GM19238 (cell line): ENCODE results near the gene BMPR1A.
"Not testable (repeated sequence)": the region's sequence is repeated elsewhere in the genome, so short reads cannot be mapped to it uniquely, and the experiment has no call there.

Experiments used
- DNase-seq: peaks from one replicate; pipeline ENCODE4 v3.0.0; 2011; ENCODE audit warnings: low spot score; ENCODE audit not compliant: insufficient read length

Gene BMPR1A

DNA sequence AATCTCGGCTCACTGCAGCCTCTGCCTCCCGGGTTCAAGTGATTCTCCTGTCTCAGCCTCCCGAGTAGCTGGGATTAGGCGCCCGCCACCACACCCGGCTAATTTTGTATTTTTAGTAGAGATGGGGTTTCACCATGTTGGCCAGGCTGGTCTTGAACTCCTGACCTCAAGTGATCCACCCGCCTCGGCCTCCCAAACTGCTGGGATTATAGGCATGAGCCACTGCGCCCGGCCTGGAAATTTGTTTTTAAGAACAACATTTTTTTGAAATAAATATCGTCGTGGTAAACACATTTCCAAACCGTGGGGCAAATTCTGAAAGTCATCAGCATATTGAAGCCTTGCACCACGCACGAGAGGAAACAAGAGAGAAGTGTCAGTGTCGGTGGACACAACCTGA lies 183.7 kb downstream of the BMPR1A start:
- DNase-seq = not testable (repeated sequence)

DNA sequence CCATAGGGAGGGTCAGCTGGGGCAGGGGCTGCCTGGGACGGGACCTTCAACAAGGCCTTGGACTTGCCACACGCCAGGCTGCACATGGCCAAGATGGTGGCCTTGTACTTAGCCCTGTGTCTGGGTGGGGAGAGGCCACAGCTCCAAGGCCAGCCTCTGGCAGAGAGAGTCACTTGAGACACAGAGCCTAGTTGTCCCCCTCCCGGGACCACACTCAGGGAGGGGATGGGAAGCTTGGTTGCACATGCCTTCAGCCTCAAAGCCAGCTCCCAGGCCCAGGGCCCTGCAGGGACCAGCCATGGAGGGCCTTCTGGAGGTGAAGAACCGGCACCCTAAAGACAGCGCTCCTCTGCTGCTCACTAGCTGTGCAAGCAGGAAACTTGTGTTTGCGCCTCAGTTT lies 184.3 kb downstream of the BMPR1A start:
- DNase-seq = no peak

DNA sequence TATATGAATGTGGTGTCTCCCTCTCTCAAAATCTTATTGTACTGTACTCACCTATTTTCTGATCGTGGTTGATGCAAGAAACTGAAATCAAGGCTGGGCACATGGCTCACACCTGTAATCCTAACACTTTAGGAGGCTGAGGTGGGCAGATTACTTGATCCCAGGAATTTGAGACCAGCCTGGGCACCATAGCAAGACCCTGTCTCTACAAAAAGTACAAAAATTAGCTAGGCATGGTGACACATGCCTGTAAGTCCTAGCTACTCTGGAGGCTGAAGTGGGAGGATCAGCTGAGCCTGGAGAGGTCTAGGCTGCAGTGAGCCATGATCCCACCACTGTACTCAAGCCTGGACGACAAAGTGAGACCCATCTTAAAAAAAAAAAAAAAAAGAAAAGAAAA lies 185.0 kb downstream of the BMPR1A start:
- no peak for DNase-seq

DNA sequence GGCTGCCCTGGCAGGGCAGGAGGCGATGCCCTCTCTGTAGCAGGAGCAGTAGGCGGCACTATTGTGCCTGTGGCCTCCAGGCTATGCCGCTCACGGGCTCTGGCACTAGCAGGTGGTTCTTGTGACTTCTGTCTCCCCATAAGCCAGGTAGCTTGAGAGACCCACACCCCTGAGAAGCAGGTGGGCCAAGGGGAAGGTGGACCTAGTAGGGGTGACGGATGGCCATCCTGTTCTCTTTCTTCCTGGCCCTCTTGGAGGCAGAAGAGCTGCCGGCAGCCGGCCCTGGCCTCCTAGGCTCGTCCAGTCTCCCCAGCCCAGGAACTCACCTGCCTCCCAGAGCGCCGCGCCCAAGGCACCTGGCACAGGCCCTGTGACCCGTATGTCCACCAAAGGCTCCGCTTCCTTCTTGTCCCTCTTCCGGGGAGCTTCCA lies 185.6 kb downstream of the BMPR1A start:
- DNase-seq = no peak

DNA sequence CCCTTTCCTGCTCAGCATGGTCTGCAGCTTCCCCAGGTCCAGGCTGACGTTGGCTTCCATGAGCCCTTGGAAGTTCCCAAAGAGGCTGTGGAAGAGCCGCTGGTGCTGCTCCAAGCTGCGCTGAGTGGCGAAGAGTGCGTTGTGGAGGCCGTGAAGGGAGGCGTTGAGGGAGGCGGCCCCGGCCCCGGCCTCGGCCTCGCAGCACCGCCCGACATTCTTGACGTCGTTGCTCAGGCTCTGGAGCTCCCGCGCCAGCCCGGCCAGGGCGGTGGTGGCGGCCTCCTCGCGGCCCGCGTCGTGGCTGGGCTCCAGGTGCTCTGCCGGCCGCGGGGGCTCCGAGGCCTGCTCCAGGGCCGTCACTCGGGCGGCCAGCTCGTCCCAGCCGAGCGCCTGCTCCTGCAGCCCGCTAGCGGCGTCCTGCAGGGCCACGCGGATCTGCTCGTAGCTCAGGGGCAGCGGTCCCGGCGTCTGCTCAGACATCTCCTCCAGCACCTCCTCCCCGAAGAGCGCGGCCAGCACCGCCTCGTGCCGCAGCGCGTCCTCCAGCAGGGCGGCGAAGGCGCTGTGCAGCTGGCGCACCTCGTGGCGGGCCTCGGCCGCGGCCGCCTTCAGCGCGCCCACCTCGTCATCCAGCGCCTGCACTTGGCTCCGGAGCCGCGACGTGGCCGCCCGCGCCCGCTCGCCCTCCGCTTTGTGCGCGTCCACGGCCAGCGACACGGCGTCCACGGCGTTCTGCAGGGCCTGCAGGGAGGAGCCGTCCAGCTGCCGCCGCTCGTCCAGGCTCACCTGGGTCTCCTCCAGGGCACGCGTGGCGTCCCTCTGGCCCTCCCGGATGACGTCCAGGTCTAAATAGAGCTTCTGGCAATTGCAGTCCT lies 186.3 kb downstream of the BMPR1A start:
- no peak for DNase-seq

DNA sequence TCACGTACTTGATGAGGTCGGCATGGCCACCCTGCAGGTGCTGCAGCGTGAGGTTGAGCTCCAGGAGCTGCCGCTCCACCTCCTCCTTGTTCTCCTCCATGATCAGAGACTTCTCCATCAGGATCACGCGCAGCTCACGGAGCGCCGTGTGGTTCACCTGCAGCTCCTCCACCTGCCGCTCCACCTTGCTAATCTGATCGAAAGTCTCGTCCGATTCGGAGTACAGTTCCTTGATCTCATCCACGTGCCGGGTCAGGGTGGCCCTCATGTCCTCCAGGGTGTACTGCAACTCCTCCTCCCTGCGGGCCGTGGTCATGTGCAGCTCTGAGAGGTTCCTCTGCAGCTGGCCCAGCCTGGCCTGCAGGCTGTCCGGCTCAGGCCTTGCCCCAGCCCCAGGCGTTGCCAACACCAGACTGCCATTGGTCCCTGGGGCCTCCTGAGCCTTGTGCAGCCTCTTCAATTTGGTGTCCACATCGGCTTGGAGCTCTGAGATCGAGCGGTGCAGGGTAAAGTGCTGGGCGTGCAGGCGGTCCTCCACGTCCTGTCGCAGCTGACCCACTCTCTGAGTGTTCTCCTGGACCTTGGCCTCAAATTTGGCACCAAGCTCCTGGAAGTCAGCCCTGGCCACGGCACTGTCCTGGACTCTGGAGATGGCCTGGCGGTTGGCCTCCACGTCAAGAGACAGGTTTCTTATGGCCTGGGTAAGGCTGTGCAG lies 187.1 kb downstream of the BMPR1A start:
- DNase-seq = no peak

DNA sequence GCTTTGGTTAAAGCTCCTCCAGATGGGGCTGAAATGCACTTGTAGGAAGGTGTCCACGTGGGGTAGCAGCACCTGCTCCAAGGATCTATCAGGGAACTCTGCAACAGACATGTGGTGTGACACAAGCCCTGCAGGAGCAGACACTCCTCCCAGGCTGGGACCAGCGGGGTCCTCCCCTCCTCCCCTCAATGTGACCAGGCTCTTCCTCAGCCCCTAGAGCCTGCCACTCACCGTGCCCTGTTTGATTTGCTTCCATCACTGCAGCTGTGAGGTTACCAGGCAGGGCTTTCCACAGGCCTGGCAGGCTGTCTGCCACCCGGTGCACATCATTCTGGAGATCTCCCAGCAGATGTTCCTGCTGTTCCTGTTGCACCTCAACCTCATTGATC lies 187.6 kb downstream of the BMPR1A start:
- DNase-seq = no peak

DNA sequence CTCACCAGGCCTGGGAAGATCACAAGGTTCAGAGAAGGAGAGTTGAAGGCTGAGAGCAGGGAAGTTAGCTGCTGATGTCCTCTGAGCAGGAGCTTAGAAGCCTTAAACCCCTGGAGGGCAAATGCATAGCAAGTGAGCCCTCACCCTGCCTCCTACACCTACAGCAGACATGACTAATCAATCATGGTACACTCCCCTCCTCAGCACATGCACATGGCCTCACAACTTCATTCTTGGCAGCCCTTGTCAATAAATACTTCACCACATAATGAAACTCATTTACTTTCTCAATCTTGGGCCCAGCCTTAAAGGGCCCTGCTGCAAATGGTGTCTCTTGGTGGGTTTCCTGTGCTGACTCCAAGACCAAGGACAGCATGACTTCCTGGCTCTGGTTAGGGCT lies 188.1 kb downstream of the BMPR1A start:
- DNase-seq = no peak

DNA sequence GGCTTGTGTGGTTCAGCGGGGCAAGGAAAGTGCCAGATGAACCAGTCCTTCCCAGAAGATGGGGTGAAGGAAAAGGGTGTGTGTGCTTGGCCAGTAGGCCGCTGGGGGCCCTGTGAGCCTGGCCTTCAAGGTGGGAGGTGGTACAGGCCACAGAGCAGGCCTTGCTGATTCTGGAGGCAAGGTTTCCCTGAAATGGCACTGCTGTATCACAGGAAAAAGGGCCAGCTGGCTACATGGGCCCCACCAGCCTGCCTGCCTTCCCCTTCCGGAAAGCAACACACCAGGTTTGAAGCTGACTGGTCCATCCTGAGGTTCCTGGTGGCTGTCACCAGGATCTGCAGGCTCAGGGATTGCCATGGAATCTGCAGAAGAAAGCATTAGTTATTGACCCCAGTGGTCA lies 188.5 kb downstream of the BMPR1A start:
- DNase-seq = no peak

DNA sequence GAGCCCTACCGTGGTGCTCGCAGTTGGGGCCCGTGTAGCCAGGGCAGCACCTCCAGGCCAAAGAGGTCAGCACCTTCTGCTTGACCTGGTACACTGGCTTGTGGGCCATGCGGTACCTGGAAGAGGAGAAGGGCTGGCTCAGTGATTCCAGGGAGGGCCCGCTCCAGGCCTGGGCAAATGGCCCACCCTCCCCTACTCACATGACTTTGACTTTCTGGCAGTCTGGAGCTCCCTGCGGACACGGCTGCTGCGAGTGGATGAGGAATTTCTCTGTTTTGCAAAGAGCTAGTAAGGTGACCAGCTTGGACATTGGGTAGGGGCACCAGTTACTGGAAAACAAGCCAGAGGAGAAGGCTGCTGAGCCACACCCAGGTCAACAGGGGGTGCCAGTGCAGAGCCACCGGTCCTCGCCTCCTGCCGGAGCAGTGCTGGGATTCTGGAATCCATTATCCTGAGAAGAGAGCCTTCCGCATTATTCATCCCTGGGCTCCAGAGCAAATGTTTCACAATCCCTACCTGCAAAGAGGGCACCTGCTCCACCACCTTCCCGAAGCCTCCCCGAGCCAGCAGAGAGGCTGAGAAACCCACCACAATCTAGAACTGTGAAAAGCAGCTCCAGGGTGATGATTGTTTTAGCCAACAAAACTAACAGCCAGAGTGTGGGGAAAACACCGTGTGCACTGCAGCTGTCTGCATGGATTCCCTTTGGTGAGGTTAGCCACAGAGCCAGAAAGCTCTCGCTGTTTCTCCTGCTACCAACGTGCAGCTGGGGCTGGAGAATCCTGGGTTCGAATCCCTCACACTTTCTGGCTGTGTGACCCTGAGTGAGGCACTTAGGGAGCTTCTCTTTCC lies 189.2 kb downstream of the BMPR1A start:
- DNase-seq = no peak

DNA sequence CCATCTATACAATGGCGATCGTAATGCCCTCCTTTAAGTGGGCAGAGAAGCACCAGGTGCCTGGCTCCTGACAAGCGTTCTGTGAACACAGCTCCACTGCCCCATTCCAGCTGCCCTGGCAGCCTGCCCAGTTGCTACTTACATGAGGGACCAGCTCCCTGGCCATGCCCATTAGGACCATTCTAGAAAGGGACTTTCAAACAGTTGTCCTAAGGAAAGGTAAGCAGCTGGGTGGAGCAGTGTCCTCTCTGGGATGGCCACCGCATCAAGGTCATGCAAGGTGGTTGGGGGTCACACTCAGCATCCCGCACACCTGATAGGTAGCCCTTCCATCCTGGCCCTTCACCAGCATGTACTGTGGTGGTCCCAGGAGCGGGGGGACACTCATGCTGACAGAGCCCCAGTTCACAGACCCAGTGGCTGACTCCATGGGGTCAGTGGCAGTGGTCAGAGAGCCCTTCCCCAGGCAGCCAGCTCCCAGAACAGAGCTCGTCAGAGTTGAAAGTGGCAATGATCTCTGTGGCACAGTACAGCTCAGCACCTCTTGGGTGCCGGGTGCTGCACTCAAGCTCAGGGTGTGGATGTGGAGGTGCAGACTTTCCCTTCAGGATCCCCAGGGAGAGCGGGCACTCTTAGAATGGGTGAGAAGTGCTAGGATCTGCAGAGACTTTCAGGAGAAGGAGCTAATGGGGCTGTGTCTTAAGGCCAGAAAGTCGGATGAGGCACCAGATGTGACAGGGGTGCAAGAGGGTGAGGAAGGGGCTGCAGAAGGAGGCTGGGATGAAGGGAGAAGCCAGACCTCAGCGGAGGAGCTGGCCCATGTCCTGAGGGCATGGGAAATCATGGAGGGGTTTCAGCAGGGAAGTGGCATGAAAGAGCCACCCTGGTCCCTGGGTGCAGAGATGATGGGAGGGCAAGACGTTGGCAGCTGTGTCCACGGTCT lies 190.1 kb downstream of the BMPR1A start:
- no peak for DNase-seq

DNA sequence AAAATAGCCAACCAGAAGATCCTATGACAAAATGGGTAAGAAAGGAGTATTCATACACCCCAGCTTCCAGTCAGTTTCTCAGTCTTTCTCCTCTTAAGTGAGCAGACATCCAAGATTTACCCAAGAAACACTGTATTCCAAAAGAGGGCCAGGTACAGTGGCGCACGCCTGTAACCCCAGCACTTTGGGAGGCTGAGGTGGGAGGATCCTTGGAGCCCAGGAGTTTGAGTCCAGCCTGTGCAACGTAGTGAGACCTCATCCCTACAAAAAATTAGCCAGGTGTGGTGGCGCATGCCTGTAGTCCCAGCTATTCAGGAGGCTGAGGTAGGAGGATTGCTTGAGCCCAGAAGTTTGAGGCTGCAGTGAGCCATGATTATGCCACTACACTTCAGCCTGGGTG lies 191.4 kb downstream of the BMPR1A start:
- DNase-seq = not testable (repeated sequence)

DNA sequence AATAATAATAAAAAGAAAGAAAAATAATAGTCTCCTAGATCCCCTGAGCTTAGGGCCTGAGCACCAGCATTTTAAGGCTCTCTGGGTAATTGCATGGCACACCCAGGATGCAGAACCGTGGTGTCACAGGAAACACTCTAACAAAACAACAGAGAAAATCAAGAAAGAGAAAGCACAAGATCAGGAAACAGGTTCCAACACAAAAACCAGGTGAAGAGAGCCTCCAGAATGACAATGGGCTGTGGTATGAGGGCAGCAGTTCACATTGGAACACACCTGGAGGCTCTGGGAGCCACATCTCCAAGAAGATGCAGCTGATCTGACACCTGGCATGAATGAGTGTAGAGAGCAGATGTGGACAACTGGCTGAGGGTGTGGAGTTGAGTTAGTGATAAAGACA lies 193.9 kb downstream of the BMPR1A start:
- DNase-seq = no peak

DNA sequence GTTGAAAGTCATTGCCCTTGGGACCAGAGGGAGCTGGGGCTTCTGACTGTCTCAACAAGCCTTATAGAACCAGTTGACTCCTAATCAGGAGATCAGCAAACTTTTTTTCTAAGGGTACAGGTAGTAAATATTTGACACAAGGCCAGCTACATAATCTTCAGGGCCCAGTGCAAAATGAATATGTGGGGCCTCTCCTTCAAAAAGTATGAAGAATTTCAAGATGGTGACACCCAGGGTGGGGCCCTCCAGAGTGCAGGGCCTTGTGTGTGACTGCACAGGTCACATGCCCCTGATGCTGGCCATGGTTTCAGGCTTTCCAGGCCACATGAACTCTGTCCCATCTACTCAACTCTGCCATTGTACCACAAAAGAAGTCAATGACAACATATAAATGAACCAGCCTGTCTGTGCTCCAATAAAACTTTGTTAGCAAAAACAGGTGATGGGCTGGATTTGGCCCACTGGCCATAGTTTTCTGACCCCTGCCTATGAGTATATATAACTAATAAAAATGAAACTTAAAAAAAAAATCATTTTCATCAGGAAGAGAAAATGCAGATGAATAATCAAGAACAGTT lies 194.9 kb downstream of the BMPR1A start:
- no peak for DNase-seq

DNA sequence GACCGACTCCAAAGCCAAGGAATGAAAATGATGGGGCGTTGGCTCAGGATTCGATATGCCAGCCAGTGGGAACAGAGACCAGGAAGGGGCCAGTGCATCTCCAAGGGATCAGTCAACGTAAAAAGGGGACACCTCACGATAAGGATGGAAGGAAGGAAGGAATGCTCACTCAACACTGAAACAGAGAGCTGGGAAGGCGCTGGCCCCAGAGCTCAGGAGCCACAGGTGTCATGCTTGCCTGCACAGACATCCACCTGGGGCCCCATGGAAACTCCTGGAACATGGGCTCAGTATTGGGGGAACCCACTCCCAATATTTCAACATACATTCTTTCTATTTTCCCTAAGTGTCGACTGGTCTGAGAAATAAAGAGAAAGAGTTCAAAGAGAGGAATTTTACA lies 195.7 kb downstream of the BMPR1A start:
- DNase-seq = no peak

DNA sequence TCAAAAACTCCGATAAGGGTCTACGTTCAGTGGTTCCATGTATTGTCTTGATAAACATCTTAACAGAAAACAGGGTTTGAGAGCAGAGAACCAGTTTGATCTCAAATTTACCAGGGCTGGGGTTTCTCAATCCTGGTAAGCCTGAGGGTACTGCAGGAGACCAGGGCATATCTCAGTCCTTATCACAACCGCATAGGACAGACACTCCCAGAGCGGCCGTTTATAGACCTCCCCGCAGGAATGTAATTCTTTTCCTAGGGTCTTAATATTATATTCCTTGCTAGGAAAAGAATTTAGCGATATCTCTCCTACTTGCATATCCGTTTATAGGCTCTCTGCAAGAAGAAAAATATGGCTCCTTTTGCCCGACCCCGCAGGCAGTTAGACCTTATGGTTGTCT lies 196.3 kb downstream of the BMPR1A start:
- DNase-seq = not testable (repeated sequence)

DNA sequence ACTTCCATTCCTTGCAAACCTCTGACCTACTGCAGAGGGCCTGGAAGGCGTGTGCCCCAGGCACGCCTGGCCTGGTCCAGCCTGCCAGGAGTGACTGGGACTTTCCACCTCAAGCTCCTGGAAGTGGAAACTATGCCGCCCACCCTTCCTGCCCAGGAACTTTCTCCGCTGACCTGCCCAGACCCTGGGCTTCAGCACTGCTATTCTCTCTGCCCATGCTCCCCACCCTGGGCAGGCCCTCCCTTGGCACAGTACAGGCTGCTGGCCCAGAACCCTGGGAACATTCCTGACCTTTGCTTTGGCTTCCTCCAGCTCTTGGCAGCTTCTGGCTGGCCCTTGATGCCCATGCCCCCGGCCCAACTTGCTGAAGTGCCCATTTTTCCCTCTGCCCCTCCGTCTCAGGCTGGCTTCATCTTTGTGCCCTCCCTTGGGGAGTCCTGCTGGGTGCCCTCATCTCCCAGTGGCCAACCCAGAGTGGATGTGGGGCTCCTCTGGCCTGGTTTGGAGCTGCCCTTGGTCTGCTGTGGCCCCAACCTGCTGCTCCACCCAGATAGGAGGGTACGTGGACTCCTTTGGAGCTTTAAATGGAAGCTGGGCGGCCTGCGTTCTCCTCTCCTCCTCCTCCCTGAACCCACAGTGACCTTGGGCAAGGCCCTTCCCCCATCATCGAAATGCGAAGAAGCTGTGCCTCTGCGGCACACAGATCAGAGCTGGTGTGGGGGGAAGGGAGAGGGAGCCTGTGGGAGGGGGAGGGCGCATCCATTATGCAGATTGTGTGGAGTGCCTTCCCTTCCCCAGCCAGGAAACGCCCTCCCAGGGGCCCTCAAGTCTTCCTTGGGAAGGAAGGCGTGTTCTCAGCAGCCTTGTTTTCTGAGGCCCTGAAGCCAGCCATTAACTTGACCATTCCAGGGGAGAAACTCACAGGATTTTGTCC lies 197.6 kb downstream of the BMPR1A start:
- no peak for DNase-seq

DNA sequence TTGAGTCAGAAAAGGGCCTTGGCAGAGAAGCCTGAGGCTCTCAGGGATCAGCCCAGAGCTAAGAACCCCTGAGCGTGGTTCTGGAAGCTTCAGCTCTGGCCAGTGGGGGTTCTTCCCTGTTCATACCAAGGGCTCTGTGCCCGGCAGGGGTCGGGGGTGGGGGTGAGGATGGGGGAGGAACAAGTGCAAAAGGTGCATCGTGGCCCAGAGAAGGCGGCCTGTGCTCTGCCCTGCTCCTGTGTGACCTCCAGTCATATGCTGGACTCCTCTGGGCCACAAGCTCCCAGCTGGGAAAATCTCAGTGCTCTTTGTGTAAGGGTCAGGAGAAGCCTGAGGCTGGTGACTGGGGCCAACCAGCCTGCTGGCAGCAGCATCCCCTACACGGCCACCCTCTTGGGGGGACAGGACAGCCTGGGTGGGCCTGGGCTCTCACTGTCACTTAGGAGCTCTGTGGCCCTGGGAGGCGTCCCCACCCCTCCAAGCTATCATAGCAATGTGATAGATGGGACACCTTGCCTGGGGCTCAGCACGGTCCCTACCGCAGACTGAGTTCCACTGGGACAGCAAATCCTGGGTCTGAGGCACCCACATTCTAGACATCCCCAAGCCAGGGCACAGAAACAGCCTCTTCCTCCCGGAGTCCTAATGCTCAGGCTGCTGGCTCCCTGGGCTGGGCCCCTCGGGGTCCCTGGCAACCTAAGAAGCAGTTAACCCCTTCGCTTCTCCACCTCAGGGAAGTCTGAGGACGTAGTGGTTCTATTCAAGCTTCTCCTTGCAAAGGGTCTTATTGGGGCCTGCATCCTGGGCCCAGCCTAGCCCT lies 198.5 kb downstream of the BMPR1A start:
- DNase-seq = no peak
